A549 treated with Hydrocortisone at 1 μM for 4 hours (cell line): Measurements from ENCODE around the gene ZNF716. TPM values are rescaled to one million over a fixed set of nuclear protein-coding genes. Genes with fewer than 3 reads are reported as not detected.

Source experiments
- total RNA-seq: library from RNA; stranded (reverse); fragments of 200-300 nt; extraction: Qiagen RNA extraction; gene quantifications from 5 replicates; pipeline ENCODE4 v1.2.3, GENCODE V29; 2022

Gene ZNF716
- total RNA-seq, result not detected in 5 replicates

GRCh38 chr7:57449904-57450303 is at the start of gene ZNF716:
TSS of gene ZNF716 (plus strand) at chr7:57450177. CDS start at chr7:57450289, 112 bp downstream.

